ENCODE measurements around the gene TBC1D22A.

DNA sequence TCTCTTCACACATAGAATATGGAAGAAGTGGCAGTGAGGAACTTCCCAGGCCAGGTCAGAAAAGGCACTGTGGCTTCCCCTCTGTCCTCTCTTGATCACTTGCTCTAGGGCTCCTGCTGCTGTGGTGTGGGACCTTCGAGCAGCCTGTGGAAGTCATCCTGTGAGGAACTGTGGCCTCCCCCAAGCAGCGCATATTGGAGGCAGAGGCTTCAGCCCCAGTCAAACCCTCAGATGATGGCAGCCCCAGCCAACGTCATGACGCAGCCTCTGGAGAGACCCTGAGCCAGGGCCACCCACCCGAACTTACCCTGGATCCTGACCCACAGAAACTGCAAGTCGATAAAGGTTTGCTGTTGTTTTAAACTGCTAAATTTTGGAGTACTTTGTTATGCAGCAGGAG is 444.9 kb downstream of the TBC1D22A start:
- TF ChIP-seq YBX1 (IDR thresholded peaks at IDR 0.05) (no peak), JUND (IDR thresholded peaks at IDR 0.05; ENCODE audit: low read depth, low read length) (no peak), POLR2AphosphoS5 (IDR thresholded peaks at IDR 0.05; ENCODE audit: low read length) (no peak), EZH2 (IDR thresholded peaks at IDR 0.05; ENCODE audit: borderline replicate concordance, control insufficient read depth, low read depth, low read length) (no peak), TCF12 (IDR thresholded peaks at IDR 0.05; ENCODE audit: low read depth, low read length) (no peak), MYC (IDR thresholded peaks at IDR 0.05; ENCODE audit: insufficient read depth, insufficient read length, insufficient replicate concordance, low read length, severe bottlenecking) (no peak), DPF2 (IDR thresholded peaks at IDR 0.05) (no peak), RAD21 (IDR thresholded peaks at IDR 0.05; ENCODE audit: insufficient read depth, low read depth, low read length) (no peak), RBBP5 (conservative IDR thresholded peaks at IDR 0.05) (no peak), CEBPB (IDR thresholded peaks at IDR 0.05; ENCODE audit: borderline replicate concordance in 1 of 2, low read depth in 2 of 2, low read length in 2 of 2) (no peak)
- TF ChIP-seq, protein P1, sequence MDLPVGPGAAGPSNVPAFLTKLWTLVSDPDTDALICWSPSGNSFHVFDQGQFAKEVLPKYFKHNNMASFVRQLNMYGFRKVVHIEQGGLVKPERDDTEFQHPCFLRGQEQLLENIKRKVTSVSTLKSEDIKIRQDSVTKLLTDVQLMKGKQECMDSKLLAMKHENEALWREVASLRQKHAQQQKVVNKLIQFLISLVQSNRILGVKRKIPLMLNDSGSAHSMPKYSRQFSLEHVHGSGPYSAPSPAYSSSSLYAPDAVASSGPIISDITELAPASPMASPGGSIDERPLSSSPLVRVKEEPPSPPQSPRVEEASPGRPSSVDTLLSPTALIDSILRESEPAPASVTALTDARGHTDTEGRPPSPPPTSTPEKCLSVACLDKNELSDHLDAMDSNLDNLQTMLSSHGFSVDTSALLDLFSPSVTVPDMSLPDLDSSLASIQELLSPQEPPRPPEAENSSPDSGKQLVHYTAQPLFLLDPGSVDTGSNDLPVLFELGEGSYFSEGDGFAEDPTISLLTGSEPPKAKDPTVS (IDR thresholded peaks at IDR 0.05; ENCODE audit: low read depth, low read length), result no peak
- TF ChIP-seq, protein P2, sequence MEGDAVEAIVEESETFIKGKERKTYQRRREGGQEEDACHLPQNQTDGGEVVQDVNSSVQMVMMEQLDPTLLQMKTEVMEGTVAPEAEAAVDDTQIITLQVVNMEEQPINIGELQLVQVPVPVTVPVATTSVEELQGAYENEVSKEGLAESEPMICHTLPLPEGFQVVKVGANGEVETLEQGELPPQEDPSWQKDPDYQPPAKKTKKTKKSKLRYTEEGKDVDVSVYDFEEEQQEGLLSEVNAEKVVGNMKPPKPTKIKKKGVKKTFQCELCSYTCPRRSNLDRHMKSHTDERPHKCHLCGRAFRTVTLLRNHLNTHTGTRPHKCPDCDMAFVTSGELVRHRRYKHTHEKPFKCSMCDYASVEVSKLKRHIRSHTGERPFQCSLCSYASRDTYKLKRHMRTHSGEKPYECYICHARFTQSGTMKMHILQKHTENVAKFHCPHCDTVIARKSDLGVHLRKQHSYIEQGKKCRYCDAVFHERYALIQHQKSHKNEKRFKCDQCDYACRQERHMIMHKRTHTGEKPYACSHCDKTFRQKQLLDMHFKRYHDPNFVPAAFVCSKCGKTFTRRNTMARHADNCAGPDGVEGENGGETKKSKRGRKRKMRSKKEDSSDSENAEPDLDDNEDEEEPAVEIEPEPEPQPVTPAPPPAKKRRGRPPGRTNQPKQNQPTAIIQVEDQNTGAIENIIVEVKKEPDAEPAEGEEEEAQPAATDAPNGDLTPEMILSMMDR (IDR thresholded peaks at IDR 0.05 in 2 of 3, conservative IDR thresholded peaks at IDR 0.05 in 1 of 3; ENCODE audit: control insufficient read depth in 2 of 3, extremely low read depth in 1 of 3, insufficient read depth in 1 of 3, low read depth in 3 of 3, low read length in 3 of 3), result no peak
- TF ChIP-seq, protein P3, sequence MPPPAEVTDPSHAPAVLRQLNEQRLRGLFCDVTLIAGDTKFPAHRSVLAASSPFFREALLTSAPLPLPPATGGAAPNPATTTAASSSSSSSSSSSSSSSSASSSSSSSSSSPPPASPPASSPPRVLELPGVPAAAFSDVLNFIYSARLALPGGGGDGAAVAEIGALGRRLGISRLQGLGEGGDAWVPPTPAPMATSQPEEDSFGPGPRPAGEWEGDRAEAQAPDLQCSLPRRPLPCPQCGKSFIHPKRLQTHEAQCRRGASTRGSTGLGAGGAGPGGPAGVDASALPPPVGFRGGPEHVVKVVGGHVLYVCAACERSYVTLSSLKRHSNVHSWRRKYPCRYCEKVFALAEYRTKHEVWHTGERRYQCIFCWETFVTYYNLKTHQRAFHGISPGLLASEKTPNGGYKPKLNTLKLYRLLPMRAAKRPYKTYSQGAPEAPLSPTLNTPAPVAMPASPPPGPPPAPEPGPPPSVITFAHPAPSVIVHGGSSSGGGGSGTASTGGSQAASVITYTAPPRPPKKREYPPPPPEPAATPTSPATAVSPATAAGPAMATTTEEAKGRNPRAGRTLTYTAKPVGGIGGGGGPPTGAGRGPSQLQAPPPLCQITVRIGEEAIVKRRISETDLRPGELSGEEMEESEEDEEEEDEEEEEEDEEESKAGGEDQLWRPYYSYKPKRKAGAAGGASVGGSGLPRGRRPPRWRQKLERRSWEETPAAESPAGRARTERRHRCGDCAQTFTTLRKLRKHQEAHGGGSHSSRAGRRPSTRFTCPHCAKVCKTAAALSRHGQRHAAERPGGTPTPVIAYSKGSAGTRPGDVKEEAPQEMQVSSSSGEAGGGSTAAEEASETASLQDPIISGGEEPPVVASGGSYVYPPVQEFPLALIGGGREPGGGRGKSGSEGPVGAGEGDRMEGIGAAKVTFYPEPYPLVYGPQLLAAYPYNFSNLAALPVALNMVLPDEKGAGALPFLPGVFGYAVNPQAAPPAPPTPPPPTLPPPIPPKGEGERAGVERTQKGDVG (CRISPR knock-in tag; IDR thresholded peaks at IDR 0.05), result no peak
- TF ChIP-seq, protein P4, sequence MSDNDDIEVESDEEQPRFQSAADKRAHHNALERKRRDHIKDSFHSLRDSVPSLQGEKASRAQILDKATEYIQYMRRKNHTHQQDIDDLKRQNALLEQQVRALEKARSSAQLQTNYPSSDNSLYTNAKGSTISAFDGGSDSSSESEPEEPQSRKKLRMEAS (IDR thresholded peaks at IDR 0.05; ENCODE audit: low read depth, low read length), result no peak

All from GM12878 (cell line).